H54 (cell line): Measurements from ENCODE around the gene MND1.
"Not testable (repeated sequence)": the region's sequence is repeated elsewhere in the genome, so short reads cannot be mapped to it uniquely, and the experiment has no call there.

Experiments used
- DNase-seq: peaks from one replicate; pipeline ENCODE4 v3.0.0; 2011; ENCODE audit warnings: low spot score, mixed read lengths; ENCODE audit not compliant: insufficient read length
- FAIRE-seq: peaks from 3 replicates; lab custom pipeline; 2011; peaks lifted over from hg19 to GRCh38; lab: Jason Lieb, UNC
- POLR2A ChIP-seq: IDR thresholded peaks from 2 replicates; pipeline ENCODE4 v1.6.1; 2011; ENCODE audit warnings: low read depth, mild to moderate bottlenecking, low read length

The MND1 gene

DNA sequence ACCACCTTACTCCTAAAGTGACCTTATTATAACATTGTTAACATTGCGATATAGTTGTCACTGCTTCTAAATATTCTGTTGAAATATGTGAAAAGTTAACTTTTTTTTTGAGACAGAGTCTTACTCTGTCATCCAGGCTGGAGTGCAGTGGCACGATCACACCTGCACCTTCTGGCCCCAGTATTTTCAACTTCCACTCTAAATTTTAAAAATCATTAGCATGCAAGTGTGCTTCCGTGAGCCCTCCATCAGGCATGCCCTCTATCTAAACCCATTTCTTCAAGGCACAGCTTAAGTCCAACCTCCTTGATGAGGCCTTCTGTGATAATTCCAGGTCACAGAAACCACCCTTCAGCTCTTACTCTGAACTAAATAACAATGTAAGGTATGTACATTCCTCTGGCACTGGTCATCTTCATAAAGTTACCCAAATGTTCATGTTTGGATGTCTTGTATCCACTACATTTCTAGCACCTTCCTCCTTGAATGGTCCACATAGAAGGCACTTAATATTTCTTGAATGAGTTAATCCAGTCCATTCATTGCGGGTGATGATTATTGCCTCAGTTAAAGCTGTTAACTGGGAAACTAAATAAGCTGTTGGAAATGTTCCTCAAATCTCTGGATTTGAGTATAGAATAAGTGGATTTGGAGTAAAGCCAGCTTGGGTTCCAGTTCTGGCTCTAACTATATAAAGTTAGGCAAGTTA is 83.0 kb downstream of the MND1 start:
- no peak for DNase-seq
- no peak for TF ChIP-seq POLR2A
- no peak for FAIRE-seq

DNA sequence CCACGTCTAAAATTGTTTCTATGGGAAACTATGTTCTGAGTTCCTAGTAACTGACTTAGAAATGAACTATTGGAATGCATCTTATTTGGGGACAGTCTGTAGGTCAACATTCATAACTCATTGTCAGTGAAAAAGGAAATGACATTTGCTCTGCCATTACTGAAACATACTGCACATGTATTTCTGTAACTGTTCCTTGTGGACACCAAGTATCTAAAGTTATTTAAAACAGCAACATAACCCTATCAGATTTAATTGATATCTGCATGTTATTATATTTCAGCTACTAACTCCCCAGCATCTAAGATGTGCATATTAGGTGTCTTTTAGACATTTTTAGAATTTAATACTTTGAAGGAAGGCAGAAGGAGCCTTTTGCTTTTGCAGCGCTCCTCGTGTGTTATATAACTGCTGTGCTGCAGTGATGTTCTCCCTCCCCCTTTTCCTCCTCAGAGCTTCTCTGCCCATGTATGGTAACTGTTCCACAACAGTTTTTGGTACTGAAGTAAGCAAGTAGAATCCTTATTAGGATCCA is 84.5 kb downstream of the MND1 start:
- no peak for FAIRE-seq
- no peak for DNase-seq
- TF ChIP-seq POLR2A, result no peak

GRCh38 chr4:153432965-153433753 is 88.7 kb downstream of the MND1 start:
- no peak for TF ChIP-seq POLR2A
- FAIRE-seq, result peak; percentile 58
- DNase-seq, result peak; percentile 49

DNA sequence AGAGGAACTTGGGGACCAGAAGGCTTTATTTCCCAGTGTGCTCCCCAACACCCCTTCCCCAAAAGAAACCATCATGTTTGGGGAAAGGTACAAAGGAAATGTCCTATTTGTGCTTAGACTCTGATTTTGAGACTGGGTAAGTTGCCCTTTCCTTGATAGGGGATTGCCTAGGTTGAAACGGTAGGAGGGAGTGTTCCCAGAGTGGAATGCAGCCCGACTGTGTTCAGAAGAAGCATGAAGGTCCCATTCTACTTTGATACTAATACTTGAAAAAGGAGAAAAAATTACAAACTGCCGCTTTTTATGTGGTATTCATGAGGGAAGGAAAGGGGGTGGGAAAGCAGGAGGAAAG is 89.2 kb downstream of the MND1 start:
- DNase-seq (no peak), FAIRE-seq (no peak)
- TF ChIP-seq POLR2A, result no peak

DNA sequence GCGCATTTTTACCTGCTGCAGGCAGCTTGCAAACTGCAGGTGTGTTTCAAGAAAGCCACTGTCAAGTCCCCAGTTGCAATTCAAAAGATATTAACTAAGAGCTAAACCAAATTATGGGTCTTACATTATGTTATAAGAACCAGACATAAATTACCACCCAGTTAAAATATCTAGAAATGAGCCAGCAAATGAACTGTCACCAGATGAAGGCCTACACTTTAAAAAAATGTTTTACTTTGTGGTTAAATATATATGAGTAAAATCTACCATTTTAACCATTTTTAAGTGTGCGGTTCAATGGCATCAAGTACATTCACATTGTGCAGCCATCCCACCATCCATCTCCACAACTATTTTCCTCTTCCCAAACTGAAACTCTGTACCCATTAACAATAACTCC is 89.7 kb downstream of the MND1 start:
- no peak for FAIRE-seq
- DNase-seq, result no peak

DNA sequence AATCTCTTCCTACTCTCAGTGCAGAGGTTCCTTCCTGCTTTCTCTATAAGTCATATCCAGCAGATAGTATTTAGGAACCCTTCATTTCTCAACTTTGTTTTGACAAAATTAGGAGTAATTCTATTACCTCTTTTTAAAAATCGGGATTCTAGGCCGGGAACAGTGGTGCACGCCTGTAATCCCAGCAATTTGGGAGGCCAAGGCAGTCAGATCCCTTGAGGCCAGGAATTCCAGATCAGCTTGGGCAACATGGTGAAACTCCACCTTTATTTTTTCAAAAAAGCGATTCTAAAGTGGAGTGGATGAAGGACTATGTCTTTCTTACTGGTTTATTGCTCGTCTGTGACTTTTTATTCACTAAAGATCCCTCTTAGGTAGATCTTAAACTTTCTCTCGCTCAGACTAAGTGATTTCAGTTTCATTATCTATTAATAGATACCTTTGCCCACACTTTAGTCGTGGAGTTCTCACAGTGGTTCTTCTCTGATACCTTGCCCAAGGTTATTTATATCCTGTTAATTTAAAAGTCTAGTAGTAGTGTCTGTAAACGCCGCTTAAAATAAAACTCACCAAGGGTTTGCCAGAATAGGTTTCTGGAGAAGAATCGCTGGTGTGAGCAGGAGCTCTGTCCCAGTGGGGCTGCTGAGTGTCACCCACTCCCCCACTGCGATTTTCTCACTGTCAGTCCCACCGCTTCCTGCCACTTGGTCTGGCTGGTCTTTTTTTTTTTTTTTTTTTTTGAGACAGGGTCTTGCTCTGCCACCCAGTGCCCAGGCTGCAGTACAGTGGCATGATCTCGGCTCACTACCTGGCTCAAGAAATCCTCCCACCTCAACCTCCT is 94.6 kb downstream of the MND1 start:
- no peak for DNase-seq
- TF ChIP-seq POLR2A, result no peak
- no peak for FAIRE-seq

More for the DNA sequence above, 89.7 kb downstream of the MND1 start:
- TF ChIP-seq POLR2A, result no peak

DNA sequence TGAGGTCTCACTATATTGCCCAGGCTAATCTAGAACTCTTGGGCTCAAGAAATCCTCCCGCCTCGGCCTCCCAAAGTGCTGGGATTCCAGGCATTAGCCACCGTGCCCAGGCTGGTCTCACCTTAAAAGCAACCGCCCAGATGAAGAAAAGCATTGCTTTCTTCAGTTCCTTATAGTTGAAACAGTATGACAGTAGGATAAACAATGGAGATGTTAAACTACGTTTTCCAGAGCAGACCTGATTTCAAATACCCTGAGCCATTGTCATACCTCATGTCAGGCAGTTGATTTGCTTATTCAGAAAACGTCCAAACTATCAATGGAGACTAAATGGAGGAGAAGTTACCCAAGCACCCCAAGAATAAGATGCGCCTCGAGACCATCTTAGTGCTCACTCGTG is 95.3 kb downstream of the MND1 start:
- no peak for FAIRE-seq
- DNase-seq, result no peak
- TF ChIP-seq POLR2A, result no peak

GRCh38 chr4:153440475-153440874 is 96.0 kb downstream of the MND1 start:
- FAIRE-seq (no peak), DNase-seq (no peak)
- no peak for TF ChIP-seq POLR2A

DNA sequence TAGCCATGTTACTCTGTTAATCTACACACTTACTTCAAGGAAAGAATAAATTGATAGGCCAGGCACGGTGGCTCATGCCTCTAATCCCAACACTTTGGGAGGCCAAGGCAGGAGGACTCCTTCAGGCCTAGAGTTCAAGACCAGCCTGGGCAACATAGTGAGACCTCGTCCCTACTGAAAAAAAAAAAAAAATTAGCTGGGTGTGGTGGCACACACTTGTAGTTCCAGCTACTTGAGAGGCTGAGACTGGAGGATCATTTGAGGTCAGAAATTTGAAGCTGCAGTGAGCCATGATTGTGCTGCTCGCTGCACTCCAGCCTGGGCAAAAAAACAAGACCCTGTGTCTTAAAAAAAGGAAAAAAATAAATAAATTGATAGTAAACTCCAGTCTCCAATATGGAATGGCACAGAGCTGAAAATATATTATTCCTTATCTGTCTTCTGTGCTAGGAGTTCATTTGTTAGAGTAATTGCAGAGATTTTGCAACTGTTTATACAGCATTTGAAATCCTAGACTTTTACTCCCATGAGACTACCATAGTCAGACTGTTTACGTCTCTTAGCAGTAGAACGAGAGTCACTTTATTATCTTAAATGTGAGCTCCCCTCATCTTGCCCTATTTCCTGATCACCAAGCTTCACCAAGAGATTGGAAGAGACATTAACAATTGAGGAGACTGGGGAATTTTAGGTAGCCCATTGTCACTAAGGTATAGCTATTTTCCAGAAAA is 102.9 kb downstream of the MND1 start:
- TF ChIP-seq POLR2A, result no peak
- DNase-seq (no peak), FAIRE-seq (no peak)

DNA sequence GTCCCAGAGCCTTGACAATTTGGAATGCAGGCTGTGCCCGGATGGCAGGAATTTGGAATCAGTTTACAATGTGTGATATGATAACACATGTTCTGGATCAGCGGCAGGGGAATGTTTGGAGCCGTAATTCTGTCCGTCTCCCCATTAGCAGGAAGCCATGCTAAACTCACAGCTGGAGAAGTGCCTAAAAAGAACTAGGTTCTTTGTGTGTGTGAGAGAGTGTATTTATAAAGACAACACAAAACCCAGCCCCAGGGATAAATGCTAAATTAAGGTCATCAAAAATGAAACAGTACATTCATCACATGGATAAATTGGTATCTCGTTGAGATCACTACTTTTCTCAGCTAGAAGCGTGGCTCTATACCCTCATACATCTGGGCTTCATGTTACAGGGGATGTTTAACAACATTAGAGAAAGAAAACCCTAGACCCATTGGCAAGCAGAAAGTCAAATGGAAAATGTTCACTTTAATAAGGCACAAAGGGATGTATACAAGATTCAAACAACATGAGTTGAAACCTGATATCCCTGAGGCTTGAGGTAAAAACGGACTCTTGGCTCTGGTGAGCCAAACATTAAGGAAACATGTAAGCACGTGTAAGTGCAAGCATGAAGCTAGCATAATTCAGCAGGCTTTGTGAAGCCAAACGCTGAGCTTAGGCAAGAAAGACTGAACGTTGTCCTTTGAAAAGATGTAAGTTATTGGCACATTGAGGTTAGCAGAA is 103.7 kb downstream of the MND1 start:
- FAIRE-seq (no peak), DNase-seq (no peak)
- no peak for TF ChIP-seq POLR2A

GRCh38 chr4:153449338-153449737 is 104.8 kb downstream of the MND1 start:
- no peak for TF ChIP-seq POLR2A
- DNase-seq (no peak), FAIRE-seq (no peak)

DNA sequence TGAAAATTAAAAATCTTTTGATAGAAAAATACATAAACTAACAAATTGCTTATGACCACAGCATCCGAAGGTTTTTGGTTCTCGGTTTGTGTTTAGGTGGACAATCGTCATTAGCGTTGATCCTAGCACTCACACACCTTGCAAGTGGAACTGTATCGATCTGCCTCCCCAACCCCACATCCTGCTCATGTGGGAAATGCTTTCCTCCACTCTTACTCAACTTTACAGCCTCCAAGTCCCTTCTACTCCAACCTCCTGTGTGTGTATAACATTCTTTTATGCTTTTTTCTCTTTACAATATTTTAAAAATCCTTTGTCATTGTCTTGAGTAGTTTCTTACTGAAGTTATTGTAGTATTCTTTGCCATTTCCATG is 106.0 kb downstream of the MND1 start:
- TF ChIP-seq POLR2A, result no peak
- no peak for FAIRE-seq
- DNase-seq, result no peak

DNA sequence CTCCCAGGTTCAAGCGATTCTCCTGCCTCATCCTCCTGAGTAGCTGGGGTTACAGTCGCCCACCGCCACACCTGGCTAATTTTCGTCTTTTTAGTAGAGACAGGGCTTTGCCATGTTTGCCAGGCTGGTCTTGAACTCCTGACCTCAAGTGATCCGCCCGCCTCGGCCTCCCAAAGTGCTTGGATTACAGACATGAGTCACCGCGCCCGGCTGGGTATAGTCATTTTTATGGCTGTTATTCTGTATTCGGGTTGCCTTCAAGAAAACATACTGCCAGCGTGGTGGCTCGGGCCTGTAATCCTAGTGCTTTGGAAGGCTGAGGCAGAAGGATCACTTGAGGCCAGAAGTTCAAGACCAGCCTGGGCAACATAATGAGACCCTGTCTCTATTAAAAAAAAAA is 106.7 kb downstream of the MND1 start:
- not testable (repeated sequence) for DNase-seq, FAIRE-seq
